ENCODE data around the gene KISS1R.

DNA sequence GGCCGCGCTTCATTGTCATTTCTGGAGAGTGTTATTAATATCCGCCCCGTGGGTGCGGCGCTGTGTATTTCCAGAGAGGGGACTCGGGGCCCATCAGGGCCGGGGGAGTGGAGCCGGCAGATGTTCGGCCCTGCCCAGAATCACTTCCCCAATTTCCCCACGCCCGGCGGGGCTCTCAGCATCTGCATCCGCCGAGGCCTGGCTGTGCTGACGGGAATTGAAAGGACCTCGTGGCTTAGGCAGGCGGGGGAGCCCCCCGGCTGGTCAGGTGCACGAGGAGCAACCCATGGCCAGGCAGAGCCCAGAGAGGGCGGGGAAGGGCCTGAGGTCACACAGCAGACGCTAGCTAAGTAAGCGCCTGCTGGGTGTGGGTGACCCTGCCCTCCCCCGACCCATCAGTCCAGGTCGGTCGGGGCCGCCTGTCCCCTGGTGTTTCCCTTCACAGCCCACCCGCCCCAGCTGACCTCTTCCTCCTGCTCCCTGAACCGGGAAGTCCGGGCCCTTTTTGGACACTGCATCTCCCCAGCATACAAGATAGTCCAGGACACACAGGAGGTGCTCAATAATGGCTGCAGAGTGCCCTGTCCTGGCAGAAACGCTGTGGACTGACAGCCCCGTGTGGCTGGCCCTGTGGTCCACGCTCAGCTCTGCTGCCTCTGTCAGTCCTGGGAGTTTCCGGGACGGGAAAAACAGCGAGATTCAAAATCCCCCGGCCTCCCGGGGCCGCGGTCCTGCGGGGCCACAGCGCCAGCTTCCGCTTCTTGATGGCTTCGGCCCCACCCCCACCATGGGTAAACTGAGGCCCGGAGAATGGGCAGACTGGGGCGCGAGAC is 30.8 kb downstream of the KISS1R start:
- TF ChIP-seq CTCF (IDR thresholded peaks at IDR 0.05), result no peak
- no peak for TF ChIP-seq POLR2A (IDR thresholded peaks at IDR 0.05; ENCODE audit: low read length)
- TF ChIP-seq RFX5 (IDR thresholded peaks at IDR 0.05), result no peak
- no peak for TF ChIP-seq E2F6 (IDR thresholded peaks at IDR 0.05; ENCODE audit: borderline replicate concordance, low read depth)
- no peak for TF ChIP-seq JUN (IDR thresholded peaks at IDR 0.05)
- no peak for TF ChIP-seq MAX (IDR thresholded peaks at IDR 0.05)
- TF ChIP-seq NFE2L2 (conservative IDR thresholded peaks at IDR 0.05; ENCODE audit: low read length), result no peak
- no peak for TF ChIP-seq EP300 (IDR thresholded peaks at IDR 0.05)
- TF ChIP-seq CHD4 (IDR thresholded peaks at IDR 0.05; ENCODE audit: borderline replicate concordance), result no peak
- no peak for TF ChIP-seq HOXA7 (CRISPR knock-in tag; IDR thresholded peaks at IDR 0.05)
- no peak for TF ChIP-seq ELK1 (IDR thresholded peaks at IDR 0.05; ENCODE audit: low read depth, low read length)
- TF ChIP-seq, protein P1, sequence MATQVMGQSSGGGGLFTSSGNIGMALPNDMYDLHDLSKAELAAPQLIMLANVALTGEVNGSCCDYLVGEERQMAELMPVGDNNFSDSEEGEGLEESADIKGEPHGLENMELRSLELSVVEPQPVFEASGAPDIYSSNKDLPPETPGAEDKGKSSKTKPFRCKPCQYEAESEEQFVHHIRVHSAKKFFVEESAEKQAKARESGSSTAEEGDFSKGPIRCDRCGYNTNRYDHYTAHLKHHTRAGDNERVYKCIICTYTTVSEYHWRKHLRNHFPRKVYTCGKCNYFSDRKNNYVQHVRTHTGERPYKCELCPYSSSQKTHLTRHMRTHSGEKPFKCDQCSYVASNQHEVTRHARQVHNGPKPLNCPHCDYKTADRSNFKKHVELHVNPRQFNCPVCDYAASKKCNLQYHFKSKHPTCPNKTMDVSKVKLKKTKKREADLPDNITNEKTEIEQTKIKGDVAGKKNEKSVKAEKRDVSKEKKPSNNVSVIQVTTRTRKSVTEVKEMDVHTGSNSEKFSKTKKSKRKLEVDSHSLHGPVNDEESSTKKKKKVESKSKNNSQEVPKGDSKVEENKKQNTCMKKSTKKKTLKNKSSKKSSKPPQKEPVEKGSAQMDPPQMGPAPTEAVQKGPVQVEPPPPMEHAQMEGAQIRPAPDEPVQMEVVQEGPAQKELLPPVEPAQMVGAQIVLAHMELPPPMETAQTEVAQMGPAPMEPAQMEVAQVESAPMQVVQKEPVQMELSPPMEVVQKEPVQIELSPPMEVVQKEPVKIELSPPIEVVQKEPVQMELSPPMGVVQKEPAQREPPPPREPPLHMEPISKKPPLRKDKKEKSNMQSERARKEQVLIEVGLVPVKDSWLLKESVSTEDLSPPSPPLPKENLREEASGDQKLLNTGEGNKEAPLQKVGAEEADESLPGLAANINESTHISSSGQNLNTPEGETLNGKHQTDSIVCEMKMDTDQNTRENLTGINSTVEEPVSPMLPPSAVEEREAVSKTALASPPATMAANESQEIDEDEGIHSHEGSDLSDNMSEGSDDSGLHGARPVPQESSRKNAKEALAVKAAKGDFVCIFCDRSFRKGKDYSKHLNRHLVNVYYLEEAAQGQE (IDR thresholded peaks at IDR 0.05), result no peak
- no peak for TF ChIP-seq BHLHE40 (IDR thresholded peaks at IDR 0.05; ENCODE audit: low read depth, low read length)
- TF ChIP-seq RAD21 (conservative IDR thresholded peaks at IDR 0.05 in 1 of 2, IDR thresholded peaks at IDR 0.05 in 1 of 2), result no peak
